HG03159 (cell line): ENCODE data around the gene IQGAP2.
"Not testable (repeated sequence)": the region's sequence is repeated elsewhere in the genome, so short reads cannot be mapped to it uniquely, and the experiment has no call there.

ENCODE experiments used
- ATAC-seq: cut with Tn5 transposase; IDR thresholded peaks from one replicate; pipeline ENCODE4 v1.9.1; 2021; ENCODE audit warnings: mild to moderate bottlenecking, moderate library complexity; ENCODE audit not compliant: unreplicated experiment

Gene IQGAP2

DNA sequence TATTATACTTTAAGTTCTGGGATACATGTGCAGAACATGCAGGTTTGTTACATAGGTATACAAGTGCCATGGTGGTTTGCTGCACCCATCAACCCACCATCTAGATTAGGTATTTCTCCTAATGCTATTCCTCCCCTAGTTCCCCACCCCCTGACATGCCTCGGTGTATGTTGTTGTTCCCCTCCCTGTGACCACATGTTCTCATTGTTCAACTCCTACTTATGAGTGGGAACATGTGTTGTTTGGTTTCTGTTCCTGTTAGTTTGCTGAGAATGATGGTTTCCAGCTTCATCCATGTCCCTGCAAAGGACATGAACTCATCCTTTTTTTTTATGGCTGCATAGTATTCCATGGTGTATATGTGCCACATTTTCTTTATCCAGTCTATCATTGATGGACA, 200.9 kb downstream of the IQGAP2 start:
- ATAC-seq, result not testable (repeated sequence)

DNA sequence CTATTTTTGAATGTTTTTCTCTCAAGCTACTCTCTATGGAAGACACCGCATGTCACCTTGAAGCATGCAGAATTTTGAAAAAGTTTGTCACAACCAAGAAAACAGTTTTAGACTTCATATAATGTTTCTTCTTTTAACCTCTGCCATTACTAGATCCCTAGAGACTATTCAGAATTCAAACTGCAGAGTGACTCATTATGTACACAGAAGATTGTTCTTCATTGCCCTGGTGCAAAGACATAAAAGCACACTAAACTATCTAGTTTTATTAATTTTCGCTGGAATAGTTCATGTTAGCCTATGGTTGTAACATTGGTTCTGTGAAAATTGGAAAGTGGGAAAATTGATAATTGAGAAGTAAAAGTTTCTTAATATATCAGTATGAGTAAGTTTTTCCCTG, 201.8 kb downstream of the IQGAP2 start:
- no peak for ATAC-seq

DNA sequence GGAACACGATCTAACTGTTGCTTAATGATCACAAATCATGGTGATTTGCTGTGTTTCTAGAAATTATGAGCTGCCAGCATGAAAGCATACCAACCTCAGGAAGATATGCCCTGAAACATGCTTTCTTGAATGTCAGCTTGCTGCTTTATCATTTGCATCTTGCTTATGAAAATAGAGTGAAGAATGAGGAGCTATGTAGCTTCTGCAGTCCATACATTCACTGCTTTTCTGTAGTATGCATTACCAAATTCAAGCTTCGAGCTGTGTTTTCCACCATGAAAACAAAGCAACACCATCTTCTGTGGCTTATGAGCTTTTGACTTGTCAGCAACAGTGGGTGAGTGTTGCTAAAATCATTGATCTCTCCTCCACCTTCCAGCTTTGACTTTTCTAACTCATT, 203.6 kb downstream of the IQGAP2 start:
- ATAC-seq, result no peak

DNA sequence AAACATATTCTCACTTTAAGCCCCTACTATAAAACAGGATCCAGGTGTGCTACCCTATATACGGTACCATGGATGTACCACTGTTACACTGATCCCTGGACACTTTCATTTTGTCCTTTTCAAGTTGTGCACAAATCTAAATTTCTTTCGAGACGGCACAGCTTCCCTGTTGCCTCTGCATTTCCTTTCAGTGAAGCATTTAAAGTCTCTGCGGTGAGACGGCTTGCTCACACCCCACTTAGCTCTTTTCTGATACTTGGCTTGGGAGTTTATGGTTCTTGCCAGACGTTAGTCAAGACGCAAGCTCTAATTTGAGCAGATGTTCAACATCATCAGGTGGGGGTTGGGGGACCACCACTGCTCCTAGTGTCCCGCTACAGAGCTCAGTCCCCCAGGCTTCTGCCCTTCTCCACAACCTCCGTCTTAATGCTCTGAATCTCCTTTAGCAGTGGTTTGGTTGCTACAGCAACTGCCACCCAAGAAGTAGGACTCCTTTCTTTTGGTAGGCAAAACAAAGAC, 204.3 kb downstream of the IQGAP2 start:
- no peak for ATAC-seq

DNA sequence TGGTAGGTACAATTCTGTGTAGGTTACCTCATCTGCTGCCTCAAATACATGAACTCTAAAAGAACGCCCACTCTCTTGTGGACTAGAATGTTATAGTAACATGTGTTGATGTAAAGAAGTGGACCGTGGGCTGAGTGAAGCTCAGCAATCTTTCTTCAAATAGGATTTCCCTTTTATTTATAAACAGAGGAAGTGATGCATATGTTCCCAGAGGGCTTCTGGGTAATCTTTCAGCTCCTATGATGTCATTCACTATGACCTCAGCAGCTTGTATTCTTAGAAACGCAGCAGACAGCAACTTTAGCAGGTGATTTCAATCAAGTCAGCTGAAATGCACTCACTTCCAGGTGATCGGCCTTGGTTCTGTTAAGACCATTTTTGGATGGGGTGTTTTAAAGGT, 205.7 kb downstream of the IQGAP2 start:
- ATAC-seq, result no peak

- ATAC-seq, result no peak
Observed at GRCh38 chr5:76610196-76610595, 207.1 kb downstream of the IQGAP2 start.

- no peak for ATAC-seq
Observed at GRCh38 chr5:76612942-76613341, 209.9 kb downstream of the IQGAP2 start.

DNA sequence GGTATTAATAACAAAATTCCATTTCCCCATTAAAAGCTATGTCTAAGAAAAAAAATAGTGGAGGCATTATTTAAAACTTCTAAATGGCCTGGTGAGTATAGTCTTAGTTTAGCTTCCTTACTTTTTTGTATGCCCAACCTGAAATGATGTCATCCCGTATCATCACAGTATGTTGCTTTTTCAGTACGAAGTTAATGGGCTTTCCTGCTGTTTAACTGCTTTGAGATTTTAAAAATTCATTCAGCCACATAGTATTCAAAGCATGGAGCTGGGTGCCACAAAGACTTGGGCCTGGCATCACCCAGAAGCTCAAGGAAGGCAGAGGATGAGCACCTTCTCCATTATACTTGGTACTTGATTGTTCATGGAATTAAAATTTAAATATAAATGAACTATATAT, 212.7 kb downstream of the IQGAP2 start:
- no peak for ATAC-seq

DNA sequence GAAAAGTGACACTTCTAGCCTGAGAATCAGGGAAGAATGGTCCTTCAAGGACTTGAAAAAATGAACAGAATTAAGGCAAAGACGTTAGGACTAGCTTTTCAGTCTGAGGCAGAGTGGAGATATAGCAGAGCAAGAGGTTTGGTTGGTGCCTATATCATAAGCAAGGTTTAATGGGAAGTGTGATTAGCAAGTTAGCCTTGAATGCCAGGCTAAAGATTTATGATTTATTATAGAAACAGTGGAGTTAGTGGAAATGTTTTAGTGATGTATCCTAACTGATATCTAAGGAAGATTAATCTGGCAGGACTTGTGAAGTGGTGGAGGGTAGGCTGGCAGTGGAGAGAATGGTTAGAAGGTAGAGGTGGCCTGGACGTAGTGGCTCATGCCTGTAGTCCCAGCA, 213.1 kb downstream of the IQGAP2 start:
- no peak for ATAC-seq

GRCh38 chr5:76617229-76617628, 214.1 kb downstream of the IQGAP2 start:
- ATAC-seq, result no peak

DNA sequence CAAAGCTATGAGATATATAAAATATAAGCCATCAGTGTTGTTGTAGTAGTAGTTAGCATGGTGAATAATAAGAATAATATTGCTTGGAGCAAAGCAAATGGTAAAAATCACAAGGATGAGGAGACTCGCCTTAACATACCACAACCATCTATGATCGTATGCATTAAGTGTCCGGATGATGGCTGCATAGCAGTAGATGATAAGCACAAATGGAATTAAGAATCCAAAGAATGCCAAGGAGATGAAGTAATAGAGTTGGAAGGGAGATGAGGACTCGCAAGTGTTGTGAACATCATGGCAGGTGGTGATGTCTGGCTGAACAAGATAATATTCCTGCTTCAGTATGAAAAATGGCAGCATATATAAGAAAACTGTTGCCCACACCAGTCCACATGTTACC, 214.6 kb downstream of the IQGAP2 start:
- ATAC-seq, result no peak

- no peak for ATAC-seq
Observed at GRCh38 chr5:76620166-76620565, 217.1 kb downstream of the IQGAP2 start.

GRCh38 chr5:76622076-76622475, 219.0 kb downstream of the IQGAP2 start:
- no peak for ATAC-seq

DNA sequence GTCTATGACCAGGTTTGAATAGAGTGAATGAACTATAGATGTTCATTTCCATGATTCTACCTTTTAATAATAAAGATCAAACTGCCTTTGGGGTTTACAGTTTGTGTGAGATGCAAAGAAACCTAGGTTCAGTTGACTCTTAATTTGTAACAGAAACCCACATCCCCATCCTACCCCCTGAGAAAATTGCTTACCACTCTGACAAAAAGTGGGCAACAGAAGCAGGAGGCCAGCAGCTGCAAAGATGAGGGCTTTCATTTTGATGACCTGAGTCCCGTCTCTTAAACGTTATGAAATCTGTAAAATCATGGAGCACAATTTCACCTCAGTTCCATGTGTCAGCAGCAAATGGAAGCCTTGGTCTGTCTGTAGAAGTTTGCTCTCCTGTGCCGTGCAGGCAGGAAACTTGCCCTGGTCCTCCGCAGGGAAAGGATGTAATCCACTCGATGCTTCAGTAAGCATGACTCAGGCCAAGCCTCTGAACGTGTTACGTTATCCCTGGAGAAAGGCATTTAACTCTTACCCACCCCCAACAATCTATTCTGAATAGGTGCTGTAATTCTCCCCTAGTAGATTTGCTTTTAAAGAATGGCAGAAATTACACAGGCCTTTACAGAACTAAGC, 220.0 kb downstream of the IQGAP2 start, which contains the start of gene F2RL2:
TSS of gene F2RL2 (minus strand) at position 431 of the 624 bp plus-strand sequence. CDS start at position 258, 173 bp downstream.
- no peak for ATAC-seq

DNA sequence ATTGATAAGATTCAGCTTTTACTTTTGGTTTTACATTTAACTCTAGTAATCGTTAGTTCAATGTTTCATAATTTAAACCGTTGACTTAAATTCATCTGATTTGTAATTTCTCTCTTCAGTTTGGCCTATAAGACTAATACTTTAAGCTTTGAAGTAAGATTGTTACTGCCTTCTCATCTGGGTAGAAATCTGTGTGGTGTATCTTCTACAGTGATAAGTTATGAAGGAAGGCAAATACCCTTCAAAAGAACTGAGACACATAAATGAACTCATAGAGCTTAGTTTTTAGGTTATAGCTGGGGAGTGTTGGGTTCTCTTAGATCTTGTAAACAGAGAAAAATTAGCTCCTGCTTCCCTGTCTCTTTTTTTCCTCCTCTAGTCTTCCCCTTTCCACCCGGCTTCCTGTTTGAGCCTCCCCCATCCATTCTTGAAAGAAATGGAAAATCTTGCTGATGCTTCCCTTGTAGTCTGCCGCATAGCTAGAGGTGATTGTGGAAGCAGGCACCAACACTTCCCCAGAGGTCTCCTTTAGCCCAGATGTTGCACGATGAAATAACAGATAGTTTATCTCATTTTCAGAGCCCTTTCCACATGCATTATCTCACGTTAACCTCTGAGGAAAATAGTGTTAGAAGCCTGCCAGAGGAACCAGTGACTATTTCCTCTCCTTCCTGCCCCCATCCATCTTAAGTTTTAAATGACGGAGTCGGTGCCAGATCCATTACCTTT, 222.2 kb downstream of the IQGAP2 start:
- no peak for ATAC-seq

DNA sequence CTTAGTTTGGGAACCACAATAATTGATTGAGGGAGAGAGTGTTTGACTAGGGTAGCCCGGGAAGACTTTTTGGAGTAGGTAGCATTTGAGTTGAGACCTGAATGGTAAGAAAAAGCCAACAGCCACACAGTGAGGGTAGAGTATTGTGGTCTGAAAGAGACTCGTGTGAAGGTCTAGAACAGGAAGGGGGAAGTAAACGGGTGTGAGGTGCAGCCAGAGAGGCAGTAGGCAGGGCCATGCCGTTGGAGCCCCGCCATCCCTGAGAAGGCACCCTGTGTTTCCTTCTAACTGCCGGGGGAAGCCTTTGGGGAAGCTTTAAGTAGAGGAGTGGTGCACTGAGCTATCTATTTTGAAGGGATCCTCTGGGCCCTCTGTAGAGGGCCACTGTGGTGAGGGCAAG, 223.7 kb downstream of the IQGAP2 start:
- no peak for ATAC-seq

DNA sequence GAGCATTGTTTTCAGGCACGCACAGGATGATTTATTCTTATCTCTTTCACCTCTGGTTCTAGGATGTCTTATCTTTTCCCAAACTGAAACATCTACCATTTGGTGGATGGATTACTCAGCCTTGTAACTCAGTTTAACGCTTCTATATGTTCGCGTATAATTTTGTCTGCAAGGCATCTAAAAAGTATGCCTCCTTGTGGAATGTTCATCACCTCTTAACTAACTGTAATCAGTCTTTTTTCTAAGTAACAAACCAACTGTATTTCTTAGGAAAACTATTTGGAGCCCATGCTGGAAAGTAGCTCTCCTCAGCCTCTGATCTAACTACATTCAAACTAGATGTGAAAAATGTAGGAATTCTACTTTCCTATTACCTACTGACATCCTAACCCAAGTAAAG, 231.6 kb downstream of the IQGAP2 start:
- no peak for ATAC-seq

DNA sequence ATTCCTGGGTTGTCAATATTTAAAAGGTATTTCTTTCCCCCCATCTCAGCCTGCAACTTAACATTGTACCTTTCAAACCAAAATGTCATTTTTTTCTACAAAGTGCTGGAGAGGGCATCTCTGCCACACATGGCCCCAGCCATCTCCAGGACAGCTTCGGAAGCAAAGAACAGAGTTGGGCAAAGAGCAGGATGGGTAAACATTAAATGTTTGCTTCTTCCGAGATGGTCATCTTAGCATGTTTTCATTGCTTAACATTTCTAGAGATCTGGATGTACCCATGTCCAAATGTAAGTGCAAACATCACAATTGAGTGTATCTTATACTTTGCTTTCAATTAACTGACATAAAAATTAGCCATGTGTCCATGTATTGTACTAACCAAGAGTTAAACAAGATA, 234.4 kb downstream of the IQGAP2 start:
- ATAC-seq, result no peak

- no peak for ATAC-seq
Observed at GRCh38 chr5:76638479-76638878, 235.4 kb downstream of the IQGAP2 start.

- no peak for ATAC-seq
Observed at GRCh38 chr5:76641514-76642120, 238.5 kb downstream of the IQGAP2 start.

- ATAC-seq, result no peak
Observed at GRCh38 chr5:76642390-76643040, 239.4 kb downstream of the IQGAP2 start.
